Activated CD4-positive, alpha-beta memory T cell treated with anti-CD3 and anti-CD28 coated beads for 36 hours (primary cell): ENCODE results near the gene ZC3H7B. TPM values are rescaled to one million over a fixed set of nuclear protein-coding genes. Genes with fewer than 3 reads are reported as not detected.
A peak's percentile ranks its signal among the peaks of the same experiment; 100 is the strongest.

ENCODE experiments used
- CTCF ChIA-PET: fragments of 350-600 bp; sonication (Branson Sonifier 250); formaldehyde crosslinking; loops from one replicate; lab custom pipeline; 2021; ENCODE audit warnings: antibody characterized with exemption, inconsistent platforms; lab: Charles Lee
- POLR2A ChIA-PET: fragments of 350-600 bp; sonication (Branson Sonifier 250); formaldehyde crosslinking; loops from one replicate; lab custom pipeline; 2021; ENCODE audit warnings: antibody characterized with exemption; lab: Charles Lee
- DNase-seq: peaks from one replicate; pipeline ENCODE4 v3.0.0-alpha.2; 2020
- H3K27ac Mint-ChIP-seq: one replicate; pipeline ENCODE4 v1.8.0; 2021; ENCODE audit warnings: mixed read lengths
- H3K27me3 Mint-ChIP-seq: one replicate; pipeline ENCODE4 v1.8.0; 2021; ENCODE audit warnings: mixed read lengths
- H3K36me3 Mint-ChIP-seq: one replicate; pipeline ENCODE4 v1.8.0; 2021; ENCODE audit warnings: mixed read lengths
- H3K4me1 Mint-ChIP-seq: one replicate; pipeline ENCODE4 v1.8.0; 2021; ENCODE audit warnings: low read depth, mixed read lengths
- H3K4me3 Mint-ChIP-seq: one replicate; pipeline ENCODE4 v1.8.0; 2021; ENCODE audit warnings: mild to moderate bottlenecking, mixed read lengths
- H3K9me3 Mint-ChIP-seq: one replicate; pipeline ENCODE4 v1.8.0; 2021; ENCODE audit warnings: mixed read lengths
- intact Hi-C: fragments of 100-400 bp; cut with micrococcal nuclease; formaldehyde crosslinking; loops from one replicate; pipeline ENCODE4 v1.15.1; 2023
- total RNA-seq, 2 experiments: library from RNA; stranded (reverse); gene quantifications; one replicate each; pipeline ENCODE4 v1.2.3, GENCODE V29; 2021

The ZC3H7B gene
- total RNA-seq, 2 experiments from 2014 or later, result 37.7 to 39.3 TPM

DNA sequence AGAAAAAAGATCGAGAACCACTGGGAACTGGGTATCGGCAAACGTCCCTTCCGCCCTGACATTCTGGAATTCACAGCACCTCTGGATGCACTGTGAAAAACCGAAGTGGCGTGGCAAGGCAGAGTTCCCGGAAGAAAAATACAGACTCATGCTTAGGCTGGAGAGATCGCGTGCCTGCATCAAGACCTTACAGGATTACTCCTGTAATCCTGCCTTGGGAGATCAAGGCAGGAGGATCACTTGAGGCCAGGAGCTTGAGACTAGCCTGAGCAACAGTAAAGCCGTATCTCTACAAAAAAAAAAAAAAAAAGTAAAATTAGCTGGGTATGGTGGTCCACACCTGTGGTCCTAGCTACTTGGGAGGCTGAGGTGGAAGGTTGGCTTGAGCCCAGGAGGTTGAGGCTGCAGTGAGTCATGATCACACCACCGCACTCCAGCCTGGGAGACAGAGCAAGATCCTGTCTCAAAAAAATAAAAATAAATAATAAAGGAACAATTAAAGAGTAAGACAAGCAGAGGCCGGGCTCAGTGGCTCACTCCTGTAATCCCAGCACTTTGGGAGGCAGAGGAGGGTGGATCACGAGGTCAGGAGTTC lies 60.5 kb downstream of the ZC3H7B start:
- peaks cover 4% of the 10 kb centered on the region for H3K4me1 Mint-ChIP-seq
- intact Hi-C loops, result no loop called here
- H3K4me3 Mint-ChIP-seq, result no peak overlapping the region
- H3K27ac Mint-ChIP-seq, result no peak overlapping the region
- ChIA-PET POLR2A (no interaction called here), CTCF (no interaction called here)
- H3K9me3 Mint-ChIP-seq, result no peaks in the 10 kb centered on the region
- H3K27me3 Mint-ChIP-seq, result no peaks in the 10 kb centered on the region
- peaks cover 1% of the 10 kb centered on the region for H3K36me3 Mint-ChIP-seq
- no peak for DNase-seq

DNA sequence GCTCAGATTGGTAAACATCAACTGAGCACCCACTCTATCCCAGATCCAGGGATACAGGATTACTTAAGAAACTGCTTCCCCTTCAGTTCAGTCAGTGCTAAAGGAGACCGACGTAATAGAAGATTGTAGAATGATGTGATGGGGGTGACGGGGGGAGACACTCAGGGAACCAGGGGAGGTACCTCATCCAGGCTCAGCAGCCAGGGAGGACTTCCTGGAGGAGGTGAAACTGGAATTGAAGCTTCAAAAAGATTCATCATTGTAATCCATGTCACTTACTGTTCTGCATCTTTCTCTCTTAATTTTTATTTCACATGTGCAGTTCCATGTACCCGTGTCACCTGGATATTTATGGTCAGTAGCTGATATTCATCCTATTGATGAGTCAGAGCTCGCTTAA lies 61.3 kb downstream of the ZC3H7B start:
- Mint-ChIP-seq H3K4me1 (peaks cover 4% of the 10 kb centered on the region), H3K9me3 (no peaks in the 10 kb centered on the region), H3K27ac (no peak overlapping the region), H3K27me3 (no peaks in the 10 kb centered on the region), H3K4me3 (no peak overlapping the region), H3K36me3 (no peaks in the 10 kb centered on the region)
- POLR2A ChIA-PET, result interaction anchor here (1.1 kb wide), 1 partner anchor 19 kb away, joined by 4 read pairs; the partner anchor contains the start of gene TEF
- CTCF ChIA-PET, result interaction anchor here (0.8 kb wide), 1 partner anchor 11 kb away, joined by 4 read pairs; no protein-coding TSS in a partner anchor
- DNase-seq, result no peak
- intact Hi-C loops, result no loop called here

DNA sequence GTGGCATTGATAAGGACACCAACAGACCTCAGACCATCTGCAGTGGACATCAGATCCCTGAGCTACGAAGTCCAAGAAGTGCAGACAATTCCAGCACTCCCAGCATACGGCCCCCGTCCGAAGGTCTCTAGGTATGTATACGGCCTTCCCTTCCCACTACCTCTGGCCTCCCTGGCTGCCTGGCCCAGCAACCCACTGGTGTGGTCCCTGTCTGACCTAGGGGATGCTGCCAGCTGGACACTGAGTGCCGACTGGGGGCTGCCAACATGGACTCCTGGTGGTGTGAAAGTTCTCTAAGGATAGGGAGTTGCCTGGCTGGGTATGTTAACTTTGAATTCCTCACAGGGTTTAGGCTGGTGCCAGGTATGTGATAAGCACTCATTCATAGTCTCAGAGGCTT lies 62.9 kb downstream of the ZC3H7B start:
- H3K27me3 Mint-ChIP-seq, result no peaks in the 10 kb centered on the region
- H3K4me3 Mint-ChIP-seq, result no peak overlapping the region
- H3K27ac Mint-ChIP-seq, result no peak overlapping the region
- ChIA-PET CTCF (no interaction called here), POLR2A (no interaction called here)
- H3K36me3 Mint-ChIP-seq, result no peaks in the 10 kb centered on the region
- no peak for DNase-seq
- peaks cover 4% of the 10 kb centered on the region for H3K4me1 Mint-ChIP-seq
- intact Hi-C loops, result no loop called here
- no peaks in the 10 kb centered on the region for H3K9me3 Mint-ChIP-seq

DNA sequence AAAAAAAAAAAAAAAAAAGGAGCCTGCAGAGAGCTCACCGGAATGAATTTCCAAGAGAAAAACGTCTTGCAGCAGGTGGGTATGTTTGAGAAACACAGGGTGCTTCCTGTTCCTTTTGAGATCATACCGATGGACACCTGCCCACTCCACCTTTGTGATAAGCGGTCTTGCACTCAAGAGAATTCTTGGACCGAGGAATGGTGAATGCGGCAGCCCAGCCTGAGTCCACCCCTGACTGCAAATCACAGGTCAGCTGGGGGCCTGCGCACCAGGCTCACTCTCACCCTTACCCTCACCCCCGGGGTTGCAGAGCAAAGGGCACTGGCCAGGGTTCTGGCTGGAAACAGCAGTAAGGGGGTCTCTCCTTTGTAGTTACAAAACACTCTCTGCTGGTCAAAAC lies 63.6 kb downstream of the ZC3H7B start:
- Mint-ChIP-seq H3K27me3 (no peaks in the 10 kb centered on the region), H3K36me3 (no peaks in the 10 kb centered on the region), H3K4me1 (peaks cover 4% of the 10 kb centered on the region), H3K9me3 (no peaks in the 10 kb centered on the region), H3K4me3 (no peak overlapping the region), H3K27ac (no peak overlapping the region)
- intact Hi-C loops, result no loop called here
- ChIA-PET POLR2A (no interaction called here), CTCF (no interaction called here)
- no peak for DNase-seq

DNA sequence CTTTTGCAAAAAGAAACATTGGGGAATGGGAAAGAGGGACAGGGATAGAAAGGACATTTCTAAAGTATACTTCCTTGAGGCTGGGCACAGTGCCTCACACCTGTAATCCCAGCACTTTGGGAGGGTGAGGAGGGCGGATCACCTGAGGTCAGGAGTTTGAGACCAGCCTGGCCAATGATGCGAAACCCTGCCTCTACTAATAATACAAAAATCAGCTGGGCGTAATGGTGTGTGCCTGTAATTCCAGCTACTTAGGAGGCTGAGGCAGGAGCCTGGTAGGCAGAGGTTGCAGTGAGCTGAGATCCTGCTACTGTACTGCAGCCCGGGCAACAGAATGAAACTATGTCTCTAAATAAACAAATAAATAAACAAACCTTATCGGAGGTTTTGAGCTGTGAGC lies 64.1 kb downstream of the ZC3H7B start:
- ChIA-PET CTCF (no interaction called here), POLR2A (no interaction called here)
- H3K36me3 Mint-ChIP-seq, result no peaks in the 10 kb centered on the region
- no peaks in the 10 kb centered on the region for H3K9me3 Mint-ChIP-seq
- no peak overlapping the region for H3K4me3 Mint-ChIP-seq
- DNase-seq, result no peak
- H3K4me1 Mint-ChIP-seq, result peaks cover 4% of the 10 kb centered on the region
- no peak overlapping the region for H3K27ac Mint-ChIP-seq
- intact Hi-C loops, result no loop called here
- H3K27me3 Mint-ChIP-seq, result no peaks in the 10 kb centered on the region

DNA sequence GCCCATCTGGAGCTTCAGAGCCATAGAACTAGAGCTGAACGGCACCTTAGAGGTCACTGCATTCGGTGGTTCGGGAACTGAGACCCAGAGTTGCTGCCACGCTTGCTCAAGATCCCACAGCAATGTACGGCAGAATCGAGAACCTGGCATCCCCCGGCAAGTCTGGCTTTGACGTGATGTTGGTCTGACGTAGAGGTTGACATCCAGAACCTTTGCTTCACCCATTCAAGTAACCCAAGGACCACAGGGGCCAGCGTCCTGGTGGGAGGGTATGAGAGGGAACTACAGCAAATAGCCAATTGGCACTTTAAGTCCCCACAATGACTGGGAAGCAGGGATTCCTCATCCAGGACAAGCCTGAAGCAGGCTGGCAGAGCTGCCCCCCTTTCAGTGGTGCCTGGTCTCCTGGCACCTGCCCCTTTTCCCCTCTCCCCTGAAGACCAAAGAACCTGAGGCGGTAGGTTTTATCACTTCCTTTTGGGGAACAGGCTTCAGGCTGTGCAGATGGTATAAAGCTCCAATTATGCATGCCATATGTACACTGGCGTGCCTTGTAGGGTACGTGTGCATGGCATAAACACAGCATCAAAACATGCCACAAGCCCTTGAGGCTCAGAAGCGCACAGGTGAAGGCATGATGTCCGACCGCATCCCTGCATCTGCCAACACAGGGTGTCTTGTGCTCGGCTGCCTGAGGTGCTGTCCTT lies 65.2 kb downstream of the ZC3H7B start:
- no peaks in the 10 kb centered on the region for H3K9me3 Mint-ChIP-seq
- no peak overlapping the region for H3K4me3 Mint-ChIP-seq
- ChIA-PET POLR2A (no interaction called here), CTCF (interaction anchor here (0.8 kb wide), 1 partner anchor 151 kb away, joined by 3 read pairs; no protein-coding TSS in a partner anchor)
- no peaks in the 10 kb centered on the region for H3K36me3 Mint-ChIP-seq
- DNase-seq, result no peak
- H3K4me1 Mint-ChIP-seq, result peaks cover 4% of the 10 kb centered on the region
- no peak overlapping the region for H3K27ac Mint-ChIP-seq
- H3K27me3 Mint-ChIP-seq, result no peaks in the 10 kb centered on the region
- intact Hi-C loops, result no loop called here

DNA sequence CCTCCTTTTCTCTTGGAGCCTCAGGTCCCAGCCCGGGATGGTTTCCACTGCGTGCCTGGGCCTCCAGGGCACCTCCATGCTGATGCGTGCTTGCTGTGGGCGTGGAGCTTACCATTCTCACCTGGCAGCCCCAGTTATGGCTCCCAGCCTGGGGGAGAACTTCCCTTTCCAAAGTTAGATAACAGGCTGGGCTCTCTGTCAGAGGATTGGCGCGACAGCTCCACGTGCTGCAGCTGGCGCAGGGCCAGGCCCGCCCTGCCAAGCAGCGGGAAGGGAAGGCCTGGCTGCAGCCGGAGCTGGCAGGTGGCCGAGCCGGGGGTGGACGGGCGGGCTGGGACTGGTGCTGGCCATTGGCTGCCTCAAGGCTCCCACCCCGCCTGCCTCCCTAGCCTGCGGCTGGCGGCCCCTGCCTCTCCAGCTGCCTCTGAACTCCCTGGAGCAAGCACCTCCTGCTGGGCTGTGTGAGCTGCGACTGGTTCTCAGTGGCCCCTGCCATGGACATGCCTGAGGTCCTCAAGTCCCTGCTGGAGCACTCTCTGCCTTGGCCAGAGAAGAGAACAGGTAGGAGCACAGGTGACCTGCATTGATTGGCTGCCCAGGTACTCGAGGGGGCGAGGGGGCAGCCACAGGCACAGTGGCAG lies 65.8 kb downstream of the ZC3H7B start:
- Mint-ChIP-seq H3K36me3 (no peaks in the 10 kb centered on the region), H3K4me1 (peaks cover 4% of the 10 kb centered on the region), H3K9me3 (no peaks in the 10 kb centered on the region), H3K27me3 (no peaks in the 10 kb centered on the region), H3K4me3 (no peak overlapping the region), H3K27ac (no peak overlapping the region)
- CTCF ChIA-PET, result interaction anchor here (0.8 kb wide), 1 partner anchor 150 kb away, joined by 3 read pairs; no protein-coding TSS in a partner anchor
- peak; percentile 32 for DNase-seq
- intact Hi-C loops, result no loop called here
- POLR2A ChIA-PET, result no interaction called here

DNA sequence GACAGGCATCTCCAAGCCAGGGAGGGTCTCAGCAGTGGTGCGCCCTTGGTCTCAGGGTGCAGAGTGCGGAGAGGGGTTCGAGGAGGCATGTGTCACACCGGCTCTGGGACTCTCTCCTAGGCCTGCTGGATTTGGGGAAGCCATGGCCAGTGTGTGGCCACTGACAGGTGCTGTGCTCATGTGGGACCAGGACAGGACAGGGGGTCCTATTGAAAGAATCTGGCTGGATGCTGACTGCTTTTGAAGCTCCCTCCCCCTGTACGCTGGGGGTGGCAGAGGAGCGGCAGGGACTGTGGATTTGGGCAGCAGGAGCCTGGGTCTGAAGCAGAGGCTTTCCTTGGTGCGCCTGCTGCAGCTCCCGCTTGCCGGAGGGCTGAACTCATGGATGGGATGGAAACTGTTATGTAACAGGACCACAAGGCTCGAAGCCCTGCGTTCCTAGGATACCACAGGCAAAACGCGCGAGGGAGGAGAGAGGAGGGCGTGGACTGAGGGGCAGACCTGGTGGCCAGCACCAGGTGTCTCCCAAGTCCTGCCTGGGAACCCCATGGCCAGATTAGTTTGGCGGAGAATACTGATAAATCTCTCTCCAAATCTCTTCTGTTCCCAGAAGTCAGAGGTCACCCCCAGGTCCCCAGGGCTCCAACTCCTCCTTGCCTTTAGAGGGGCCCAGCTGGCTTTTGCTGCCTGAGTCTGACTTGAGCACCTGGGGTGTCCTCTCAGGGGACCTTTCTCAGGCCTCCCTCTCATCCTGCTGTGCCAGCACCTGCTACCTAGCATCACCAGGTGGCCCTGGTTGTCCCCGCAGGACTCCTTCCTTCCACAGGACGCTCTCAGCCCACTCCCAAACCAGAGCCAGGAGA lies 66.6 kb downstream of the ZC3H7B start:
- intact Hi-C loops, result no loop called here
- peaks cover 4% of the 10 kb centered on the region for H3K4me1 Mint-ChIP-seq

DNA sequence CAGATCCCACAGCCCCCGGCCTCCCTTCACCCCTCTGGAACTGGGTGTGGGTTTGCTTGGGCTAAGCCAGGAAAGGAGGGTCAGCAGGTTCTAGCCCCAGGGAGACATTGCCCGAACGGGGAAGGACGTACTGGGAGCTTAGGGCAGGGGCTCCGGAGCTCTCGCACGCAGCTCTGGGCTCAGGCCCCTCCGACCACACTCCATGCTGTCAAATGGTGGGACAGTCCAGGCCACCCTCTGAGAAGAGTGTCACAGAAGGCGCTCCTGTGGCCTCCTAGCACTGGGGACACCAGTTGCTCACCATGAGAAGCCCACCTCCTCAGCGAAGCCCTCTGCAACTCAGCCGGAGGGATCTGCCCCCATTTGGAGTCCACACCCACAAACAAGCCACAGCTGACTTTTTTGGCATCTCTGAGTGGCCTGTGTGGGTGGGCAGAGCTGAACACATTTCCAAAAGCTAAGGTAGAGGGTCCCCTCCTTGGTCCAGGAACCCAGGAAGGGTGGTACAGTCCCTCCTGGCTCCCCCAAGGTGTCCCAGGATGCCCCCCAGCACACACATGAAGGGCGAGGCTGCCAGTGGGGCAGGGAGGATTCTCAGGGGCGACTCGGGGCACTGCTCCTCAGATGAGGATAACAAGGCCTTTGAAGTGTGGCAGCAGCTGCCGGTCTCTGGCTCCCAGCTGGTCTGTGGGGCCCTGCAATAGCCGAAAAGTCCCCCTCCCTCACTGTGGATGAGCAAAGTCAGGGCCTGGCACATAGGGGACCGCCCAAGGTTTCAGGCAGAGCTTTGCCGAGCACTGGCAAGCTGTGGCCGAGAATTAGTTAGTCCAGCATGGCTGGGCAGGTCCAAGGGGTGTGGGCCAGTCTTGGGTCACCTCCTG lies 67.5 kb downstream of the ZC3H7B start:
- H3K4me3 Mint-ChIP-seq, result no peak overlapping the region
- H3K4me1 Mint-ChIP-seq, result peaks cover 4% of the 10 kb centered on the region
- no peaks in the 10 kb centered on the region for H3K27me3 Mint-ChIP-seq
- no peaks in the 10 kb centered on the region for H3K9me3 Mint-ChIP-seq
- no peak overlapping the region for H3K27ac Mint-ChIP-seq
- ChIA-PET POLR2A (no interaction called here), CTCF (no interaction called here)
- no peaks in the 10 kb centered on the region for H3K36me3 Mint-ChIP-seq
- intact Hi-C loops, result no loop called here
- no peak for DNase-seq

More for the DNA sequence above, 66.6 kb downstream of the ZC3H7B start:
- H3K27me3 Mint-ChIP-seq, result no peaks in the 10 kb centered on the region
- DNase-seq, result no peak
- no peaks in the 10 kb centered on the region for H3K36me3 Mint-ChIP-seq
- H3K9me3 Mint-ChIP-seq, result no peaks in the 10 kb centered on the region
- POLR2A ChIA-PET, result no interaction called here
- no peak overlapping the region for H3K4me3 Mint-ChIP-seq
- H3K27ac Mint-ChIP-seq, result no peak overlapping the region
- CTCF ChIA-PET, result no interaction called here

DNA sequence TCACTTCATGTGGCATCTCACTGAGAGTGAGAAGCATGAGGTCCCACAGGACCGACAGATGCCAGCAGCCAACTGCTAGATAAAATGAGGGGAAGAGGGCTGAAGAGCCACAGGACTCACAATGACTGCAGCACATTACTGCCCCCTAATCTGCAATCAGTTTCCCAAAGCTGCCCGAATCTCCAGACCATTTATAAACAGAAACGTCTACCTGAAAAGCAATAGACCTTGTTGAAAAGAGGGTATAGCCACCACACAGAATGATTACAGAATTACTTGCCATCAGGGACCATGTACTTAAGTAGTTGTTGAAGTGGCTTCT lies 68.1 kb downstream of the ZC3H7B start:
- no peak for DNase-seq
- POLR2A ChIA-PET, result no interaction called here
- no peaks in the 10 kb centered on the region for H3K27me3 Mint-ChIP-seq
- no peaks in the 10 kb centered on the region for H3K9me3 Mint-ChIP-seq
- H3K36me3 Mint-ChIP-seq, result no peaks in the 10 kb centered on the region
- CTCF ChIA-PET, result no interaction called here
- peaks cover 4% of the 10 kb centered on the region for H3K4me1 Mint-ChIP-seq
- no peak overlapping the region for H3K27ac Mint-ChIP-seq
- no peak overlapping the region for H3K4me3 Mint-ChIP-seq
- intact Hi-C loops, result no loop called here

DNA sequence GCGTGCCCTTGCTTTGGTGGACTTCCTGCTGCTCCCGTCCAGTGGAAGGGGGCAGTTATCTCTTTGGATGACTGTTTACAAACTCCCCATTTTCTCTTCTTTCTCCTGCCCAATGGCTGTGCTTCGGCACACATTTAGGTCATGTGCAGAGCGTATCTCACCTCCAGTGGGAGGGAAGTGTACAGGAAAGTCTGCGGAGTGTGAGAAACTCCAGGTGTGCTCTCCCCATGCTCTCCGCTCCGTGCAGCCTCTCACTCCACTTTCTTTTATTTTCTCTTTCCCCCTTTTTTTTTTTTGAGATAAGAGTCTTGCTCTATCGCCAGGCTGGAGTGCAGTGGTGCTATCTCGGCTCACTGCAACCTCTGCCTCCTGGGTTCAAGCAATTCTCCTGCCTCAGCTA lies 68.5 kb downstream of the ZC3H7B start:
- CTCF ChIA-PET, result no interaction called here
- Mint-ChIP-seq H3K27me3 (no peaks in the 10 kb centered on the region), H3K9me3 (no peaks in the 10 kb centered on the region), H3K4me1 (peaks cover 4% of the 10 kb centered on the region), H3K36me3 (no peaks in the 10 kb centered on the region), H3K27ac (no peak overlapping the region), H3K4me3 (no peak overlapping the region)
- intact Hi-C loops, result no loop called here
- DNase-seq, result no peak
- POLR2A ChIA-PET, result no interaction called here
